Fibroblast of peridontal ligament (primary cell): ENCODE results near the gene TRAF4.
A peak's percentile ranks its signal among the peaks of the same experiment; 100 is the strongest.
"Not testable (repeated sequence)": the region's sequence is repeated elsewhere in the genome, so short reads cannot be mapped to it uniquely, and the experiment has no call there.

ENCODE experiments used
- DNase-seq: peaks from one replicate; pipeline ENCODE4 v3.0.0-alpha.2; 2010; ENCODE audit errors: extremely low read depth

The TRAF4 gene

DNA sequence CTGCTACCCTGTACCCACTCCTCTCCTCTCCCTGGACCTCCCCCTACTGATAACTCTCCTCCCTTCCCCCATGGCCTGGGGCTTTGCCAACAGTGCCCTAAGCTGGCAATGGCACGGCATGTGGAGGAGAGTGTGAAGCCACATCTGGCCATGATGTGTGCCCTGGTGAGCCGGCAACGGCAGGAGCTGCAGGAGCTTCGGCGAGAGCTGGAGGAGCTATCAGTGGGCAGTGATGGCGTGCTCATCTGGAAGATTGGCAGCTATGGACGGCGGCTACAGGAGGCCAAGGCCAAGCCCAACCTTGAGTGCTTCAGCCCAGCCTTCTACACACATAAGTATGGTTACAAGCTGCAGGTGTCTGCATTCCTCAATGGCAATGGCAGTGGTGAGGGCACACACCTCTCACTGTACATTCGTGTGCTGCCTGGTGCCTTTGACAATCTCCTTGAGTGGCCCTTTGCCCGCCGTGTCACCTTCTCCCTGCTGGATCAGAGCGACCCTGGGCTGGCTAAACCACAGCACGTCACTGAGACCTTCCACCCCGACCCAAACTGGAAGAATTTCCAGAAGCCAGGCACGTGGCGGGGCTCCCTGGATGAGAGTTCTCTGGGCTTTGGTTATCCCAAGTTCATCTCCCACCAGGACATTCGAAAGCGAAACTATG, 5.2 kb downstream of the TRAF4 start:
- DNase-seq: no peak

DNA sequence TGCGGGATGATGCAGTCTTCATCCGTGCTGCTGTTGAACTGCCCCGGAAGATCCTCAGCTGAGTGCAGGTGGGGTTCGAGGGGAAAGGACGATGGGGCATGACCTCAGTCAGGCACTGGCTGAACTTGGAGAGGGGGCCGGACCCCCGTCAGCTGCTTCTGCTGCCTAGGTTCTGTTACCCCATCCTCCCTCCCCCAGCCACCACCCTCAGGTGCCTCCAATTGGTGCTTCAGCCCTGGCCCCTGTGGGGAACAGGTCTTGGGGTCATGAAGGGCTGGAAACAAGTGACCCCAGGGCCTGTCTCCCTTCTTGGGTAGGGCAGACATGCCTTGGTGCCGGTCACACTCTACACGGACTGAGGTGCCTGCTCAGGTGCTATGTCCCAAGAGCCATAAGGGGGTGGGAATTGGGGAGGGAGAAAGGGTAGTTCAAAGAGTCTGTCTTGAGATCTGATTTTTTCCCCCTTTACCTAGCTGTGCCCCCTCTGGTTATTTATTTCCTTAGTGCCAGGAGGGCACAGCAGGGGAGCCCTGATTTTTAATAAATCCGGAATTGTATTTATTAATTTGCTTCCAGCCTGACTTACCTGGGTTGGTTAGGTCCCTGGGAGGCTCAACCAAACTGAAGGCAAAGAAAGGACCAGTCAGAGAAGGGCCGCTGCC, 5.8 kb downstream of the TRAF4 start:
- DNase-seq: no peak

GRCh38 chr17:28750178-28751047, 6.6 kb downstream of the TRAF4 start:
- DNase-seq: peak; percentile 94

DNA sequence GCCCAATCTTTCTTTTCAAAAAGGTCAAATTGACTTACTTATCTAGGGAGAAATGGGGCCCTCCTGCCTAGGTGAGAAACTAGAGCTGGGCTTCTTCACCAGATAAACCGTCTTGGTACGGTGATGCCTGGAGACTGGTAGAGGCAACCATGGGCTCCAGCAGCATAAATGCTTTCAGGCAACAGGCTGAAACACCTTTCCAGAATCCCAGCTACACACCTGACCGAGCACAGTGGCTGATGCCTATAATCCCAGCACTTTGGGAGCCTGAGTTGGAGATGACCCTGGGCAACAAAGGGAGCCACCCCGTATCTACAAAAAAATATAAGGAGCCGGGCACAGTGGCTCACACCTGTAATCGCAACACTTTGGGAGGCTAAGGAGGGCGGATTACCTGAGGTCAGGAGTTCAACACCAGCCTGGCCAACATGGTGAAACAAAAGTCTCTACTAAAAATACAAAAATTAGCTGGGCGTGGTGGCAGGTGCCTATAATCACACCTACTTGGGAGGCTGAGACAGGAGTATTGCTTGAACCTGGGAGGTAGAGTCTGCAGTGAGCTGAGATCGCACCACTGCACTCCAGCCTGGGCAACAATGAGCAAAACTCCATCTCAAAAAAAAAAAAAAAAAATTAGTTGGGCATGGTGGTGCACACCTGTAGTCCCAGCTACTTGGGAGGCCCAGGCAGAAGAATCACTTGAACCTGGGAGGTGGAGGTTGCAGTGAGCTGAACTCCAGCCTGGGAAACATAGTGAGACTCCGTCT, 8.0 kb downstream of the TRAF4 start:
- DNase-seq: no peak

GRCh38 chr17:28755486-28755885, 11.7 kb downstream of the TRAF4 start:
- no peak for DNase-seq

- DNase-seq: no peak
These were observed 12.4 kb downstream of the TRAF4 start for GRCh38 chr17:28756049-28756804.

DNA sequence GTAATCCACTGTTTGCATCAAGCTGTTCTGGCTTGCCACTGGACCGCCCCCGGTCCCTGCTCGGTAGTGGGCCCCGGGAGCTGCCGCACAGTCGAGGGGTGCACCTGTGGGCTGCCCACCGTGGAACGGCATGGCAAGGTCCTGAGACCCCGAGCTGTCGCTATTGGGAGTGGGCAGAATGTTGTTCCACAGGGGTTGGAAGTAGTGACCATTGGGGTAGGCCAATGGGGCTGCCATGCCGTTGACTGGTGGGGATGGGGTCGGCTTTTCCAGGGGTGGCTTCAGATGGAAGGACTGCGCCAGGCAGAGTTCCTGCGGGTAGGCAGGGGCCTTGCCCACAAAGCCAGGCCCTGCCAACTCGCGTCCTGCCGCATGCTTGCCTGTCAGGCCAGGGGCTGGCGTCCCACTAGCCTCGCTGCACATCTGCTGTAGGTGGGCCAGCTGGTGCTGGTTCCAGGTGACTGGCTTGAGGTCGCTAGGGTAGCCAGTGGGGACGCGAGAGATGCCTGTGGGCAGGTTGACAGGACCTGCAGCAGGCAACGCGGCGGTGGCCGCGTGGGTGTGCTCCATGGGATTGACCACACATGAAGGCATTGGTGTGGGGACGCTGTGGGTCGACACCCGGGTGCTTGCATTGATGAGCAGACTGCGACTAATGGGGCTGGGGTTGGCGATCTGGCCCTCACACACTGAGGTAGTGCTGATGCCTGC, 14.8 kb downstream of the TRAF4 start:
- no peak for DNase-seq

- DNase-seq: no peak
These were observed 15.6 kb downstream of the TRAF4 start for GRCh38 chr17:28759256-28759865.

- DNase-seq: peak; percentile 47
These were observed 17.1 kb downstream of the TRAF4 start for GRCh38 chr17:28760601-28761562.

DNA sequence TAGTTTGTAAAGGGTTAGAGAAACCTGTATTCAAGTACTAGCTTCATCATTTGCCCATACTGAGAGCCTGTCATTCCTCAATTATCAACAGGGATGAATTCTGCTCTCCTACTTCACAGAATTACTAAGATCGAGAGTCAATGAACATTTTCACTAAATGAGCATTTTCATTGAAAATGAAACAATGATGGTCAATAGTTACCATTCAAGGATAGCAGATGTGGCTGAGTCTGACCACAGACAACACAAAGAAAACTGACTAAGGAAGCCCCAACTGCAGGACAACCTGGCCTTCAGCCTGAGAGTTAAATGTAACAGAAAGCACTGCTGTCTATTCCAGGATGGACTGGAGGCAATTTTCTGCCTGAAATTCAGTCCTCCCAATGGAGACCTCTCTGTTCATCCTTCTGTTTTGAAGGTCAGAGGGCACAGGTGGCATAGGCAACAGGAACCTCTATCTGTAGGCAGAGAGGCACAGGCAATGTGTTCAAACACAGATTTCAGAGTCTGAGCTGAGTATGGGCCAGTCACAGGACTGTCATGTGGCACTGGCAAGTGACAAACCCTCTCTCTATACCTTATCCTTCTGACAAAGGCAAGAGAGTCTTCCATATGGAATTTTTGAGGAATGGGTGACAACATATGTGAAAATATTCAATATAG, 19.5 kb downstream of the TRAF4 start:
- no peak for DNase-seq

DNA sequence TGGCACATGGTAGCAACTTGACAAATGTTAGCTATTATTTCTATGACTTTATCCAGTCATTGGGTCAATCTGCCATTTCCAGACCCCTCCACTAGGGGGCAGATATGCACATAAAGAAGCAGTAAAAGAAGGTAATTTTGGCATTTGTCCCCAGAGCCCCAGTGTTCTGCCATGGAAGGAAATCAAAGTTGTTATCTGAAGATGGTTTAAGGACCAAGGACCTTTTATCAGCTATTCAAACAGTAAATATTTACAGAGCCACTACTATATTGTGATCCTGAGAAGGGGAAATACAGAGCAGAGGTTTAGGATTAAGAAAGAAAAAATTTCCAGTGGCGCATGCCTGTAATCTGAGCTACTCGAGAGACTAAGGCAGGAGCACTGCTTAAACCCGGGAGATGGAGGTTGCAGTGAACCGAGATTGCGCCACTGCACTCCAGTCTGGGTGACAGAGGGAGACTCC, 20.0 kb downstream of the TRAF4 start:
- DNase-seq: peak; percentile 88

- DNase-seq: peak; percentile 19
These were observed 21.2 kb downstream of the TRAF4 start for GRCh38 chr17:28765038-28765437.

GRCh38 chr17:28773736-28774135, 29.9 kb downstream of the TRAF4 start:
- DNase-seq: no peak

DNA sequence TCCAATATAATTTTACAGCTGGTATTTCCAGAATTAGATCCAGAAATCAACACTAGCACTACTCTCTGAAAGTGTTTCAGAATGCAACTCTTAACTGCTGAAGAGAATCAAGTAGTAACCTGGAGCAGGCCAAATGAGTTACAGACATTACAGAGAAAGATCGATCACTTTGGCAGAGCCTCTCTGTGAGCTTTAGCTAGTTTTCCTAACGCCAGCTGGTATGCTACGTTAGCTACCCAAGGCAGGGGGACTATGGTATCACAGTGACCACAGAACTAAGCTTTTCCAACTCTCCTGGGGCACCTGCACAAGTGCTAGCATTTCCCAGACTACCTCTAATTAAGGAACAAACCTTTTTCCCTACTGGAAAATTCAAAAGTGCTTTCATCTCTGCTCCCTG, 30.4 kb downstream of the TRAF4 start:
- DNase-seq: no peak

DNA sequence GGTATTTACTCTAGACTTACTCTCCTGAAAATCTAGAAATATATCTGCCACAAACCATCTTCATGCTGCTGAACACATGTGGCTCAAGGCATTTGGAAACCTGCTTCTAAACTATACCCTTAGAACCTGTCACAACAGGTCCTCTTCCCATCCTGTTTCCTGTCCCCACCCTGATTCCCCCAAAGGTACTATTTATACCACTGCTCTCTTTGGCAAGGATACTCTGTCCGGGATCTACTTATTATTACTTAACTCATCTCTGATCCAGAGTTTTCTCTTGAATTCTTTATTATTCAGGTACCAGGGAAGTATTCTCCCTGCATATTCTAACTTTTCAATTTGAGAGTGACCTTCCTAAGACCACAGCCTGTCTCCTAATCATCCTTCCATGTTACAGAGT, 33.4 kb downstream of the TRAF4 start:
- DNase-seq: no peak

DNA sequence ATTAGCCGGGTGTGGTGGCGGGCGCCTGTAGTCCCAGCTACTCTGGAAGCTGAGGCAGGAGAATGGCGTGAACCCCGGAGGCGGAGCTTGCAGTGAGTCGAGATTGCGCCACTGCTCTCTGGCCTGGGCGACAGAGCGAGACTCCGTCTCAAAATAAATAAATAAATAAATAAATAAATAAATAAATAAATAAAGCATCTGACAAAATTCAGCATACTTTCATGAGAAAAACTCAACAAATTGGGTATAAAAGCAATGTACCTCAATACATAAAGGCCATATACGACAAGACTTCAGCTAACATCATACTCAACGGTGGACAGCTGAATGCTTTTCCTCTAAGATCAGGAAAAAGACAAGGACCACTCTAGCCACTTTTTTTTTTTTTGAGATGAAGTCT, 35.8 kb downstream of the TRAF4 start:
- DNase-seq: not testable (repeated sequence)

- DNase-seq: no peak
These were observed 39.4 kb downstream of the TRAF4 start for GRCh38 chr17:28783161-28783560.

GRCh38 chr17:28788100-28788499, 44.3 kb downstream of the TRAF4 start:
- DNase-seq: no peak
